HL-60/S4 (cell line): ENCODE results near the gene TRPT1.

Experiments
- in situ Hi-C: fragments of 300-500 bp; cut with MboI; formaldehyde crosslinking; loops from 2 replicates; pipeline ENCODE4 v1.14.3; 2022; ENCODE audit warnings: low sequenced_read_pairs

Gene TRPT1

GRCh38 chr11:64181506-64182411 is 44.2 kb downstream of the TRPT1 start:
- in situ Hi-C loops = no loop called here

- in situ Hi-C loops = no loop called here
Measured at GRCh38 chr11:64180891-64181290, 45.1 kb downstream of the TRPT1 start.

- in situ Hi-C loops = no loop called here
Measured at GRCh38 chr11:64178951-64179639, 46.9 kb downstream of the TRPT1 start.

DNA sequence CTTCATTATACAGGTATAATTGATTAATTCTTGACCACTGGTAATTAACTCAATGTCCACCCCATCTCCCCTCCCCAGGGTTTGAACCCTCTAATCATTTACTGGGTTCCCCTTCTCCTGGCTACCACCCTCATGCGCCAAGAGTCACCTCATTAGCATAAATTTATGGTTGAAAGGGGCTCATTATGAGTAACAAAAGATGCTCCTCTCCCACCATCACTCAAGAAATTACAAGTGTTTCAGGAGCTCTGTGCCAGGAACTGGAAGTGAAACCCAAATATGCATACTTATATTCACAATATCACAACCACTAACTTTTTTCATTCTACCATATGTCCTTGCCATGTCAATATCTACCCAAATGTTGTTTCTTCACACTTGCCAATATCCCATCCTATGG is 47.8 kb downstream of the TRPT1 start:
- in situ Hi-C loops = no loop called here

GRCh38 chr11:64176751-64177150 is 49.2 kb downstream of the TRPT1 start:
- in situ Hi-C loops = no loop called here
